Measurements from ENCODE around the gene FSTL4. TPM values are rescaled to one million over a fixed set of nuclear protein-coding genes. Genes with fewer than 3 reads are reported as not detected.

The FSTL4 gene
- total and polyA plus RNA-seq, 2 of the 13 experiments (the other 11 are each of a cell fraction or from before 2014, with no cell fraction given): 2.1 to 3.0 TPM

GRCh38 chr5:133247881-133248624 is 364.3 kb downstream of the FSTL4 start (continued):
- no peak for TF ChIP-seq ZNF343 (CRISPR knock-in tag; IDR thresholded peaks at IDR 0.05)
- no peak for TF ChIP-seq ZEB1 (IDR thresholded peaks at IDR 0.05; ENCODE audit: insufficient replicate concordance, low read depth)
- TF ChIP-seq XBP1 (CRISPR knock-in tag; IDR thresholded peaks at IDR 0.05): no peak
- TF ChIP-seq ZFX (CRISPR knock-in tag; IDR thresholded peaks at IDR 0.05; ENCODE audit: low read depth): peak; percentile 30; the same call in 1 of the 2 replicates
- TF ChIP-seq ZNF44 (CRISPR knock-in tag; IDR thresholded peaks at IDR 0.05): no peak
- no peak for TF ChIP-seq ZNF740 (CRISPR knock-in tag; IDR thresholded peaks at IDR 0.05)
- TF ChIP-seq, protein P1, sequence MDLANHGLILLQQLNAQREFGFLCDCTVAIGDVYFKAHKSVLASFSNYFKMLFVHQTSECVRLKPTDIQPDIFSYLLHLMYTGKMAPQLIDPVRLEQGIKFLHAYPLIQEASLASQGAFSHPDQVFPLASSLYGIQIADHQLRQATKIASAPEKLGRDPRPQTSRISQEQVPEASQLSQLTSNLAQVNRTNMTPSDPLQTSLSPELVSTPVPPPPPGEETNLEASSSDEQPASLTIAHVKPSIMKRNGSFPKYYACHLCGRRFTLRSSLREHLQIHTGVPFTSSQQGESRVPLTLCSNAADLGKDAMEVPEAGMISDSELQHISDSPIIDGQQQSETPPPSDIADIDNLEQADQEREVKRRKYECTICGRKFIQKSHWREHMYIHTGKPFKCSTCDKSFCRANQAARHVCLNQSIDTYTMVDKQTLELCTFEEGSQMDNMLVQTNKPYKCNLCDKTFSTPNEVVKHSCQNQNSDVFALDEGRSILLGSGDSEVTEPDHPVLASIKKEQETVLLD (CRISPR knock-in tag; IDR thresholded peaks at IDR 0.05; ENCODE audit: low read depth): no peak
- no peak; the same call in 1 of the 2 replicates for TF ChIP-seq JUND (CRISPR knock-in tag; IDR thresholded peaks at IDR 0.05)
- TF ChIP-seq NR2F6 (IDR thresholded peaks at IDR 0.05): no peak
- peak; percentile 61; the same call in 1 of the 2 replicates for TF ChIP-seq NR2F6 (CRISPR knock-in tag; IDR thresholded peaks at IDR 0.05)
- no peak for TF ChIP-seq ATF1 (CRISPR knock-in tag; IDR thresholded peaks at IDR 0.05)
- TF ChIP-seq, protein P2, sequence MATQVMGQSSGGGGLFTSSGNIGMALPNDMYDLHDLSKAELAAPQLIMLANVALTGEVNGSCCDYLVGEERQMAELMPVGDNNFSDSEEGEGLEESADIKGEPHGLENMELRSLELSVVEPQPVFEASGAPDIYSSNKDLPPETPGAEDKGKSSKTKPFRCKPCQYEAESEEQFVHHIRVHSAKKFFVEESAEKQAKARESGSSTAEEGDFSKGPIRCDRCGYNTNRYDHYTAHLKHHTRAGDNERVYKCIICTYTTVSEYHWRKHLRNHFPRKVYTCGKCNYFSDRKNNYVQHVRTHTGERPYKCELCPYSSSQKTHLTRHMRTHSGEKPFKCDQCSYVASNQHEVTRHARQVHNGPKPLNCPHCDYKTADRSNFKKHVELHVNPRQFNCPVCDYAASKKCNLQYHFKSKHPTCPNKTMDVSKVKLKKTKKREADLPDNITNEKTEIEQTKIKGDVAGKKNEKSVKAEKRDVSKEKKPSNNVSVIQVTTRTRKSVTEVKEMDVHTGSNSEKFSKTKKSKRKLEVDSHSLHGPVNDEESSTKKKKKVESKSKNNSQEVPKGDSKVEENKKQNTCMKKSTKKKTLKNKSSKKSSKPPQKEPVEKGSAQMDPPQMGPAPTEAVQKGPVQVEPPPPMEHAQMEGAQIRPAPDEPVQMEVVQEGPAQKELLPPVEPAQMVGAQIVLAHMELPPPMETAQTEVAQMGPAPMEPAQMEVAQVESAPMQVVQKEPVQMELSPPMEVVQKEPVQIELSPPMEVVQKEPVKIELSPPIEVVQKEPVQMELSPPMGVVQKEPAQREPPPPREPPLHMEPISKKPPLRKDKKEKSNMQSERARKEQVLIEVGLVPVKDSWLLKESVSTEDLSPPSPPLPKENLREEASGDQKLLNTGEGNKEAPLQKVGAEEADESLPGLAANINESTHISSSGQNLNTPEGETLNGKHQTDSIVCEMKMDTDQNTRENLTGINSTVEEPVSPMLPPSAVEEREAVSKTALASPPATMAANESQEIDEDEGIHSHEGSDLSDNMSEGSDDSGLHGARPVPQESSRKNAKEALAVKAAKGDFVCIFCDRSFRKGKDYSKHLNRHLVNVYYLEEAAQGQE (IDR thresholded peaks at IDR 0.05; ENCODE audit: borderline replicate concordance in 1 of 2, low read depth in 1 of 2, low read length in 2 of 2): no peak
- no peak for TF ChIP-seq ZNF547 (CRISPR knock-in tag; IDR thresholded peaks at IDR 0.05)
- 0 out of 2 replicates have a peak, but pooled peaks have one; percentile 39 for TF ChIP-seq RXRA (CRISPR knock-in tag; IDR thresholded peaks at IDR 0.05)
- no peak for TF ChIP-seq ZNF496 (CRISPR knock-in tag; IDR thresholded peaks at IDR 0.05; ENCODE audit: insufficient replicate concordance)
- TF ChIP-seq CERS6 (CRISPR knock-in tag; IDR thresholded peaks at IDR 0.05): no peak
- no peak for TF ChIP-seq ZNF256 (CRISPR knock-in tag; conservative IDR thresholded peaks at IDR 0.05)
- TF ChIP-seq TEAD3 (CRISPR knock-in tag; optimal IDR thresholded peaks at IDR 0.05; ENCODE audit: borderline replicate concordance): peak; percentile 26
- no peak for TF ChIP-seq GTF2F1 (IDR thresholded peaks at IDR 0.05; ENCODE audit: low read length)
- TF ChIP-seq, protein P3, sequence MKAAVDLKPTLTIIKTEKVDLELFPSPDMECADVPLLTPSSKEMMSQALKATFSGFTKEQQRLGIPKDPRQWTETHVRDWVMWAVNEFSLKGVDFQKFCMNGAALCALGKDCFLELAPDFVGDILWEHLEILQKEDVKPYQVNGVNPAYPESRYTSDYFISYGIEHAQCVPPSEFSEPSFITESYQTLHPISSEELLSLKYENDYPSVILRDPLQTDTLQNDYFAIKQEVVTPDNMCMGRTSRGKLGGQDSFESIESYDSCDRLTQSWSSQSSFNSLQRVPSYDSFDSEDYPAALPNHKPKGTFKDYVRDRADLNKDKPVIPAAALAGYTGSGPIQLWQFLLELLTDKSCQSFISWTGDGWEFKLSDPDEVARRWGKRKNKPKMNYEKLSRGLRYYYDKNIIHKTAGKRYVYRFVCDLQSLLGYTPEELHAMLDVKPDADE (CRISPR knock-in tag; IDR thresholded peaks at IDR 0.05): no peak
- TF ChIP-seq MBD4 (IDR thresholded peaks at IDR 0.05; ENCODE audit: borderline replicate concordance, low read length): no peak
- TF ChIP-seq BORCS8-MEF2B (CRISPR knock-in tag; IDR thresholded peaks at IDR 0.05): no peak
- peak; percentile 55; the same call in 1 of the 2 replicates for TF ChIP-seq KDM2A (CRISPR knock-in tag; IDR thresholded peaks at IDR 0.05; ENCODE audit: borderline replicate concordance, low read depth)
- no peak for TF ChIP-seq ZNF816 (CRISPR knock-in tag; IDR thresholded peaks at IDR 0.05; ENCODE audit: borderline replicate concordance)

Measured in HepG2 (cell line).